Peyer's patch (tissue), 4 donors: ENCODE data around the gene UTS2R. TPM values are rescaled to one million over a fixed set of nuclear protein-coding genes. Genes with fewer than 3 reads are reported as not detected.
A peak's percentile ranks its signal among the peaks of the same experiment; 100 is the strongest.

Experiments used
- DNase-seq, 3 donors: peaks; one replicate each; pipeline ENCODE4 v3.0.0-alpha.2; 2017 to 2019
- H3K27ac ChIP-seq, 4 donors: fragments of 200-600 bp; sonication (generic); one replicate each; pipeline ENCODE4 v1.5.1; 2016 to 2019
- H3K27me3 ChIP-seq, 2 donors: fragments of 200-600 bp; sonication (generic); one replicate each; pipeline ENCODE4 v1.5.1; 2019
- H3K36me3 ChIP-seq, 3 donors: fragments of 200-600 bp; sonication (generic); one replicate each; pipeline ENCODE4 v1.5.1; 2016 to 2019
- H3K4me1 ChIP-seq, 4 donors: fragments of 200-600 bp; sonication (generic); one replicate each; pipeline ENCODE4 v1.5.1; 2016 to 2019
- H3K4me3 ChIP-seq, 4 donors: fragments of 200-600 bp; sonication (generic); 1 replicate in 3 of 4; 2 replicates in 1 of 4; pipeline ENCODE4 v1.5.1; 2016 to 2019; ENCODE audit warnings: mild to moderate bottlenecking in 1 of 4
- H3K9me3 ChIP-seq, 4 donors: fragments of 200-600 bp; sonication (generic); one replicate each; pipeline ENCODE4 v1.5.1; 2016 to 2019; ENCODE audit warnings: mild to moderate bottlenecking in 1 of 4
- CTCF ChIP-seq, 6 experiments: fragments of 450-650 bp in 4 of 6; fragments of 200-600 bp in 2 of 6; sonication (generic) in 1 of 6; IDR thresholded peaks; one replicate each; pipeline ENCODE4 v1.5.1; 2017 to 2019; ENCODE audit warnings: antibody characterized with exemption in 6 of 6, mild to moderate bottlenecking in 3 of 6, moderate library complexity in 1 of 6
- POLR2A ChIP-seq, 2 donors: fragments of 450-650 bp; IDR thresholded peaks; one replicate each; pipeline ENCODE4 v1.5.1; 2017; ENCODE audit warnings: antibody characterized with exemption in 2 of 2, mild to moderate bottlenecking in 2 of 2, moderate library complexity in 2 of 2
- total RNA-seq, 4 donors: library from RNA; depleted of rRNA; stranded (reverse); fragments of >200 nt; gene quantifications; one replicate each; pipeline ENCODE4 v1.1.0, GENCODE V29; 2016

Gene UTS2R
- total RNA-seq, 4 donors from 2014 or later, result not detected

- no peak for TF ChIP-seq CTCF (IDR thresholded peaks at IDR 0.05)
- peak in 1 of 3 donors; percentile 78 for DNase-seq
- no peaks in the 10 kb centered on the region for H3K9me3 ChIP-seq
- H3K27ac ChIP-seq, result peak overlapping the region in 1 of 4 donors; percentile 39
- no peaks in the 10 kb centered on the region for H3K36me3 ChIP-seq
- H3K27me3 ChIP-seq, result no peaks in the 10 kb centered on the region
- no peak overlapping the region for H3K4me3 ChIP-seq
- H3K4me1 ChIP-seq, result peaks cover 0 to 56% (median 8%) of the 10 kb centered on the region in 4 donors
These were observed 46.8 kb upstream of the UTS2R start for GRCh38 chr17:82324566-82325285.

- H3K36me3 ChIP-seq, result no peaks in the 10 kb centered on the region
These were observed 46.0 kb upstream of the UTS2R start for GRCh38 chr17:82325286-82326180.

GRCh38 chr17:82327289-82327688 is 44.3 kb upstream of the UTS2R start:
- Histone ChIP-seq H3K4me3 (peak overlapping the region in 2 of 4 donors; percentile 29 to 39), H3K4me1 (peaks cover 7 to 65% (median 10%) of the 10 kb centered on the region in 4 donors), H3K27ac (no peak overlapping the region), H3K36me3 (no peaks in the 10 kb centered on the region), H3K27me3 (no peaks in the 10 kb centered on the region), H3K9me3 (no peaks in the 10 kb centered on the region)
- DNase-seq, result no peak
- no peak for TF ChIP-seq CTCF (IDR thresholded peaks at IDR 0.05)
- no peak for TF ChIP-seq POLR2A (IDR thresholded peaks at IDR 0.05)

More at GRCh38 chr17:82325286-82326180, 46.0 kb upstream of the UTS2R start:
- no peaks in the 10 kb centered on the region for H3K9me3 ChIP-seq
- H3K27ac ChIP-seq, result peak overlapping the region in 1 of 4 donors; percentile 39
- peaks cover 7 to 61% (median 11%) of the 10 kb centered on the region in 4 donors for H3K4me1 ChIP-seq
- DNase-seq, result no peak
- TF ChIP-seq CTCF (IDR thresholded peaks at IDR 0.05) (no peak), POLR2A (IDR thresholded peaks at IDR 0.05) (no peak)
- no peak overlapping the region for H3K4me3 ChIP-seq
- H3K27me3 ChIP-seq, result no peaks in the 10 kb centered on the region

GRCh38 chr17:82327757-82328140 is 43.8 kb upstream of the UTS2R start:
- Histone ChIP-seq H3K4me3 (peak overlapping the region in 2 of 4 donors; percentile 29 to 39), H3K27ac (peak overlapping the region in 2 of 4 donors; percentile 87 to 92), H3K9me3 (no peaks in the 10 kb centered on the region), H3K27me3 (no peaks in the 10 kb centered on the region), H3K4me1 (peaks cover 7 to 70% (median 15%) of the 10 kb centered on the region in 4 donors), H3K36me3 (no peaks in the 10 kb centered on the region)
- no peak for TF ChIP-seq CTCF (IDR thresholded peaks at IDR 0.05)
- TF ChIP-seq POLR2A (IDR thresholded peaks at IDR 0.05), result no peak
- no peak for DNase-seq

- H3K36me3 ChIP-seq, result no peaks in the 10 kb centered on the region
- peak overlapping the region in 3 of 4 donors; percentile 66 to 92 (median 87) for H3K27ac ChIP-seq
- H3K27me3 ChIP-seq, result no peaks in the 10 kb centered on the region
- peaks cover 7 to 72% (median 21%) of the 10 kb centered on the region in 4 donors for H3K4me1 ChIP-seq
- TF ChIP-seq POLR2A (IDR thresholded peaks at IDR 0.05) (peak; percentile 47 to 58), CTCF (IDR thresholded peaks at IDR 0.05) (peak in 1 of 6 experiments; percentile 24)
- H3K9me3 ChIP-seq, result no peaks in the 10 kb centered on the region
- peak in 2 of 3 donors; percentile 91 to 93 for DNase-seq
- H3K4me3 ChIP-seq, result peak overlapping the region in 2 of 4 donors; percentile 29 to 39
These were observed 43.2 kb upstream of the UTS2R start for GRCh38 chr17:82328141-82328993.
